Head of caudate nucleus (tissue), 42 donors: ENCODE results near the gene PAN3.
"Not testable (repeated sequence)": the region's sequence is repeated elsewhere in the genome, so short reads cannot be mapped to it uniquely, and the experiment has no call there.

ENCODE experiments used
- DNase-seq, 42 donors: peaks; one replicate each; pipeline versions ENCODE4 v3.0.0 to v3.0.0-alpha.2; 2020 to 2021; ENCODE audit warnings: mixed read lengths in 7 of 42
- intact Hi-C: fragments of 100-400 bp; cut with DNase I; formaldehyde crosslinking; loops from one replicate; pipeline ENCODE4 v1.15.0; 2022

Gene PAN3

DNA sequence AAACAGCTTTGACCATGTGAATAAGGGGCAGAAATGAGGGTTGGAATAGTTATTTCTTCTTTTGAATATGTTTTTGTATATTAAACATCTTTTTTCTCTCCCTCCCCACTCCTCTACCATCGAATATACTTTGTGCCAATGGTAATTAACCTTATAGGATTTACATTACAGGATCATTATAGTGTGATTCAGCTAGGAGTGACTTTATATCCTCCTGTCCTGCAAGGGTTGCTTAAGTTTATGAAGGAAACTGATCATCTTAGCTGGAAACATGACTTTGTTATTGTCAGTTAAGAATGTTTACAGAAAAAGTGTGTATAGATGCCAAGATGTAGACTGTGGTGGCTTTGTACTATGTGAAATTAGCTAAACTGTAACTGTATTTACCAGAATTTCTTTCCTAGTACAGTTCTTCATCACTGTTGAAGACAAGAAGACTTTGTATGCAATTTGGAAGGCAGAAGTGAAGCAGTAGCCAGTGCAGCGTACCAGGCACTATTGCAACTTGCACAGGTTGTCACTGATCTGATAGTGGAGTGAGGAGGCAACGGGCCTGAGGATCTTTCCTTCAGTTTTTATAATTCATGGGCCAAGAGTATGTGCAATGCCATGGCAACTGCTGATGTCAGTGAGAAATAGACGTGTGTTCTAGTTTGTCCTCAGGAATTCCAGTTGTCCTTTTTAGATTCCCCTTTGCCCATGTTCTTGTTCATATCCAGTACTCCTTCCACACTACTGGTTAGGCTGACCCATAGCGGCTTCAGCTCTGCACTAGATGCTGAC is 8.2 kb upstream of the PAN3 start:
- DNase-seq = no peak
- intact Hi-C loops = no loop called here

DNA sequence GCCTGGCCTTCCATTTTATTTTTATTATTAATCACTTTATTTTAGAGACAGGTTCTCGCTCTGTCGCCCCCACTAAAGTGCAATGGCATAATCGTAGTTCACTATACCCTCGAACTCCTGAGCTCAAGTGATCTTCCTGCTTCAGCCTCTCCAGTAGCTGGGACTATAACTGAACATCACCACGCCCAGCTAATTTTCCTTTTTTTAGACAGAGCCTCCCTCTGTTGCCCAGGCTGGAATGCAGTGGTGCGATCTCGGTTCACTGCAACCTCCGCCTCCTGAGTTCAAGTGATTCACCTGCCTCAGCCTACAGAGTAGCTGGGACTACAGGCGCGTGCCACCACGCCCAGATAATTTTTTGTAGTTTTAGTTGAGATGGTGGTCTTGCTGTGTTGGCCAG is 6.7 kb upstream of the PAN3 start:
- no peak for DNase-seq
- intact Hi-C loops = no loop called here

DNA sequence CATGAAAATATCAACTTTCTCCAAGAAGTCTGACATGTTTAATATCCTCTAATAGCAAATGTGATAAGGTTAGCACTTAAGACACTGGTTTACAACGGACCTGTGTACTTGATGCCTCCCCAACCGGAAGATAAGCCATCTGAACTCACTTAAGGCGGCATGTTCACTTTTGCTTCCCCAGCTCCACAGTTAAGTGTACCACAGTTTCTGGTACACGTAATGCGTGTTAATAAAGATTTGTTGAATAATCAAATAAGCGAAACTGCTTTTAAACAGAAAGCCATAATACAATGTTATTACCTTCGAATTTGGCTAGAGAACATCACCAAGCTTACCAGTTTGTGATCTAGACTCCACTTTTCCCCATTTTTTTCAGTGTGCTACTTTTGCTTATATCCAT is 1.4 kb upstream of the PAN3 start:
- DNase-seq = no peak
- intact Hi-C loops = no loop called here

DNA sequence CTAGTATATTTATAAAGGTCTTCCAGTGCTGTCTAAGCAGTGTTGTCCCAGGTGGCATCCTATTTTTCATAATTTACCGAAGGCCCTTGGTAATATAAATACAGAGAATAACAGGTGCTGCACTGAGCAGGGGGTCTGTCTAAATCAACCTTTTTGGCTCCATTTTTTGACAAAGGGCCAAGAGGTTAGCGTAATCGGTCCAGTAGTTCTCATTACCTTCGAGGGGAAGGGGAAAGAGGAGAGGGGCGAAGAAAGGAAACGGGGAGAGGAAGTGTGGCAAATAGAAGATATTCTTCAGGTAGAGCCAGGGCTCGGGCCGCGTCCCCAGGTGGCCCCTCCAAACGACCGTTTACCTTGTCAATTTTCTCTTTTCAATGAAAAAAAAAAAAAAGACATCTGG is 749 bp upstream of the PAN3 start:
- intact Hi-C loops = no loop called here
- DNase-seq = peak in 7 of 42 donors; percentile 4 to 39 (median 11)

DNA sequence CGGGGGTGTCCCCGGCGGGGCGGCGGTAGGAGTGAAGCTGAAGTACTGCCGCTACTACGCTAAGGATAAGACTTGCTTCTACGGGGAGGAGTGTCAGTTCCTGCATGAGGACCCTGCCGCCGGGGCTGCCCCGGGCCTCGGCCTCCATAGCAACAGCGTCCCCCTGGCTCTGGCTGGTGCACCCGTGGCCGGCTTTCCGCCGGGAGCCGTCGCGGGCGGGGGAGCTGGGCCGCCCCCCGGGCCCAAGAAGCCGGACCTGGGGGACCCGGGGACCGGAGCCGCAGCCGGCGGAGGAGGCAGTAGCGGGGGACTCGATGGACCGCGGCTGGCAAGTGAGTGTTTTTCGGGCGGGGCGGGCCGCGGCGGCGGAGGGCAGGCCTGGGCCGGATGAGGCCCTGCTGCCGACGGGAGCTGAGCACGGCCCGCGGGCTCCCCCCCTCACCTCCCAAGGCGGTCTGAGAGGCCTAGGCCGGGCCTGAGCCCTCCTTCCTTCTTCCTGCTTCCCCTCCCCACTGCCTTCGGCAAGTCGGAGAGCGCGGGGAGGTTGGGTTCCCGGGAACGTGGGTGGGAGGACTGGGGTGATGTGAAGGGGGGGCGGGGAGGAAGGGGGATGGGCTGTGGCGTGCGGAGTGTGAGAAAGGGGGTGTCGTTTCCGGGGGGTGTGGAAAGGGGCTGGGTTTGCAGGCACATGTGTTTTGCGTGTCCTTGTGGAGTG is 568 bp downstream of the PAN3 start:
- intact Hi-C loops = no loop called here
- DNase-seq = peak; percentile 46 to 89 (median 76)

DNA sequence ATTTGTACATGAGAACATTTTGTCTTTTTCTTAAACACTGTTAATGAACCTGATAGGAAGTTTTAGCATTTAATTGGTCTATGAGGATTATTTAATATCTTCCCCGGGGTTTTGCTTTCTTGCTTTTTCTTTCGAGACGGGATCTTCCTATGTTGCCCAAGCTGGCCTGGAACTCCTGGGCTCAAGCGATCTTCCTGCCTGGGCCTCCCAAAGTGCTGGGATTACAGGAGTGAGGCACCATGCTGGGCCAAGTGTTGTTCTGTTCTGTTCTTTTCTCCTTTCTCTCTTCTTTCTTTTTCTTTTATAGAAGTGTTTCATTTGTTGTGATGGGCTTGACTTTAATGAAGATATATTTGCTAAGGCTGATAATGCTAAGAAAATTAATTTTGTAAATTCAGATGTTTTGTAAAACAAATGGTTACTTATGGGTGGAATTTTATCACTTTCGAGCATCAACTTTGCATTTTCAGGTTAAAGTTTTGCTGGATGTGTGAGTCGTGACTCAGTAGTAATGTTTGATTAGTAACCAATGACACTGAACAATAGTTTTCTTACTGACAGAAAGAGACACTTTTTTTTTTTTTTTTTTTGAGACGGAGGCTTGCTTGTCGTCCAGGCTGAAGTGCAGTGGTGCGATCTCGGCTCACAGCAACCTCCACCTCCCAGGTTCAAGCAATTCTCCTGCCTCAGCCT is 2.2 kb downstream of the PAN3 start:
- intact Hi-C loops = no loop called here
- peak in 1 of 42 donors; percentile 12 for DNase-seq

DNA sequence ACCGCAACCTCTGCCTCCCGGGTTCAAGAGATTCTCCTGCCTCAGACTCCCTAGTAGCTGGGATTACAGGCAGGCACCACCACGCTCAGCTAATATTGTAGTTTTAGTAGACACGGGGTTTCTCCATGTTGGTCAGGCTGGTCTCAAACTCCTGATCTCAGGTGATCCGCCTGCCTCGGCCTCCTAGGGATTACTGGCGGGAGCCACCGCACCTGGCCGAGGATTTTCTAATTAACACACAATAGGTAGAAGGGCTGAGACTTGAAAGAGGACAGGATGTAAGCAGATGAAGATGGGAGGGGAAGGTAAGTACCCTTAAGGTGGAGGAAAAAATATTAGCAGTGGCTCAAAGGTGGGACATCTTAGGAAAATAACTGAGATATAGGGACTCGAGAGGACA is 3.2 kb downstream of the PAN3 start:
- DNase-seq, intact Hi-C loops: not testable (repeated sequence)

DNA sequence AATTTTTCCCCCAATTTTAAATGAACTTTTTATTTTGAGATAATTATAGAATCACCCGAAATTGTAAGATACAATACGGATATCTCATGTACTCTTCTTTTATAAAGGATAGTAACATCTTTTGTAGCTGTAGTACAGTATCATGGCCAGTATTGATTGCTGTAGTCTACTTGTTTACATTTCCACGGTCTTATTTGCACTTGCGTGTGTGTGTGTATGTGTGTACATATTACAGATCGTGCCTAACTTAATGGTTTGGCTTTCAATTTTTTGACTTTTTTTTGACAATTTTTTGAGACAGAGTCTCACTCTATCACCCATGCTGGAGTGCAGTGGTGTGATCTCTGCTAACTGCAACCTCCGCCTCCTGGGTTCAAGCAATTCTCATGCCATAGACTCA is 6.7 kb downstream of the PAN3 start:
- intact Hi-C loops = no loop called here
- DNase-seq = no peak

DNA sequence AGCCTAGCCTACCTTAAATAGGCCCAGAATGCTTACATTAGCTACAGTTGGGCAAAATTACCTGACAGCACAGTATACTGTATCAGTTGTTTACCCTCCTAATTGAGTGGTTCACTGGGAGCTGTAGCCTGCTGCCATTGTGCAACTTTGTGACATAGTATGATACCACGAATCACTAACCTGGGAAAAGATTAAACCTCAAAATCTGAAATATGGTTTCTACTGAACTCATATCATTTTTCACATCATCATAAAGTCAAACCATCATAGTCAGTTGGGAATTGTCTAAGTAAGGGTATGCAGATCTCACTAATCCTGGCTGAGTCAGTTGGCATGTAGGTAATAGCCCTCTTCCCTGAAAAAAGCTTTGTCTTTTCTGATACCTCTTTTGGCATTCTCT is 9.2 kb downstream of the PAN3 start:
- intact Hi-C loops = no loop called here
- no peak for DNase-seq

DNA sequence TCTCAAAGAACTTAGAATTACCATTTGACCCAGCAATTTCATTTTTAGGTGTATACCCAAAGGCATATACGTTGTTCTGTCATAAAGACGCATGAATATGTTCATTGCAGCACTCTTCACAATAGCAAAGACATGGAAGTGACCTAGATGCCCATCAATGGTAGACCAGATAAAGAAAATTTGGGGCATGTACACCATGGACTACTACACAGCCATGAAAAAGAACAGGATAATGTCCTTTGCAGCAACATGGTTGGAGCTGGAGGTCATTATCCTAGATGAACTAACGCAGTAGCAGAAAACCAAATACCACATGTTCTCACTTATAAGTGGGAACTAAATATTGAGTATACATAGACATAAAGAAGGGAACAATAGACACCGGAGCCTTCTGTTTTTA is 20.7 kb downstream of the PAN3 start:
- intact Hi-C loops = no loop called here
- DNase-seq = no peak

DNA sequence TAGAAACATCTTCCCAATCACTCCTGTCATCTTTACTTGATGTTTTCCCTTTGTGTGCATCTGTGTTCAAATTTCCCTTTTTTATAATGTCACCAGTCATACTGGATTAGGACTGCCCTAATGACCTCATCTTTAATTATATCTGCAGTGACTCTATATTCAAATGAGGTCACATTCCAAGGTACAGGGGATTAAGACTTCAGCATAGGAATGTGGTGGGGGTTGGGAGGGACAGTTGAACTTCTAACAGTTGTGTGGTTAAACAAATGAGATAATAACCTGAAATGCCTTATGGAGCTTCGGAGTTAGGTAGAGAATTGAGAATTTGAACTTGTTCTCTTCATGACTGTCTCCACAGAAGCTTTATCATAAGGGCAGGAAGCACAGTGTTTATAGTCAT is 23.0 kb downstream of the PAN3 start:
- intact Hi-C loops = no loop called here
- no peak for DNase-seq

DNA sequence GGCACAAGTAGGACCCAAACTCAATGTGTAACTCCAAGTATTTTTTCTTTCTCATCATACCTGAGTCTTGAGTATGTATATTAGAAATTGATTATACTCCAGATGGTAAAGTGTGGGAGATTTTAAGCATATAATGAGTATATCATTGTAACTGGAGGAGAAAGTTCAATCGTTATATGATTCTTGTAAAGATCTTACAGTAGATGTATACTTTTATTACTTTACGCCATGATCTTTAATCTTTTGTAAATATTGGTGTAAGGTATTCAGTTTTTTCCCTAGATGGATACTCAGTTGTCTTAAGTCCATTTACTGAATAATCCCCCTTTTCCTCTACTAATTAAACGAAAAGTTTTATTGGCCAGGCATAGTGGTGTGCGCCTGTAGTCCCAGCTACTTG is 25.2 kb downstream of the PAN3 start:
- DNase-seq = no peak
- intact Hi-C loops = no loop called here

DNA sequence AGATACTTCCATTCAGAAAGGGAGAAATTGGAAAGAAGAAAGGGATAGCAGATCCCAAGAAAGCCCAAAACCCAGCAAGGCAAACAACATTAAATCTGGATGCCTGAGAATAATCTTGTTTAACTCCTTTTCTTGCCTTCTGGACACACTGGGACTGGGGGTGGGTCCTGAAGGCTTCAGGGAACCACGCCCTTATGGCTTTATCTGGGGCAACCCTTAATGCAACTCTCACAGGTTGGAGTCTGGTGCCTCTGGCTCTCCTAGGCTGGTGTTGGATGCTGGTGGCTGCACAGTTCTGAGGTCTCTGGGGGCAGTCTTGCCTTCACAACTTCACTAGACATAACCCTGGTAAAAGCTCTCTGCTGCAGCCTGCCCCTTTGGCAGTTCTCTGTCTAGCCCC is 27.9 kb downstream of the PAN3 start:
- no peak for DNase-seq
- intact Hi-C loops = no loop called here

DNA sequence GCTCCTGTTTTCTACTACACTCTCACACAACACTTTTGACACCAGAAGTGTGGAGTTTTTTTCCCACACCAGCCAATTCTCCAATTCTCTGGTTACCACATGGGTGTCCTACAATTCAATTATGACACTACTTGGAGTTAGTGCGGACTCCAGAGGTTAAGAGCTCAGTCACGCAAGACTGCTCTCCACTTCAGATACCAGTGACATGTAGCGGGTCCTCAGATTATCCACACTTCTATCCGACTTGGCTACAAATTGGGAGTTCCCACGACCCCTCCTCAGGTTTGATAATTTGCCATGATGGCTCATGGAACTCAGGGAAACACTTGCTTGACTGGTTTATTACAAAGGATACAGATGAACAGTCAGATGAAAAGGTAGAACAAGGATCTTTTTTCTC is 32.9 kb downstream of the PAN3 start:
- no peak for DNase-seq
- intact Hi-C loops = no loop called here

DNA sequence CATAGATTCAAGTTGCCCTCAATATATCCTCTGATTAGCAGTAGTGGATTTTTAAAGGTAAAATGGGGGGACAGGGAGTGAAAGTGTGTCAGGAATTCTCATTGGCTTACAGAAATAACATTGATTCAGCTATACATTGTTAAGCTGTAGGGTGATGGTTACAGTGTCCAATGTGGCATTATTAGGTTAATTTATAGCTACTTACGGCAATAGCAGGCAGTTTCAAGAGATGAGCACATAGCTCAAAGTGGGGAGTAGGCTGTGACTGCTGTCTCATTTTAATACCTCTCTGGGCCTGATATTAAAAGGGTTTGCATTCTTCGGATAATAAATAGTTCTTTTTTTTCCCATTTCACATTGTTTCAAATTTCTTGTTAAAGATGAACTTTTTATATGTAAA is 34.6 kb downstream of the PAN3 start:
- intact Hi-C loops = no loop called here
- DNase-seq = no peak

DNA sequence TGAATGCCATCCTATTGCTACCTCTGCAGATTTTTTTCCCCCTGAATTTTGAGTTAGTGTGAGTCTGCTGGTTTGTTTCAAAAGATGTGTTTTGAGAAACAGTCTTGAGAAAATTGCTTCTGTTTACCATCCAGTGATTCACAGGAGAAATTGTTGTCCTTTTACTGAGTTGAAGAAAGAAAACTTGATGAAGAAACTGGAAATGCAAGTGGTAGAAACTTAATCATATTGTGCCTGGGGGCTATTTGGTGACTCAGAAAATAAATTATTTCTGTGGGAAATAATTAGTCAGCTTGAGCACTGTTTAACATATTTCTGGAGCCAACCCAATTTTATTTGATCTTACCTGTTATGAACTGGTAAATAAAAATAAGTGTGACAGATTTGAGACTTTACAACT is 35.4 kb downstream of the PAN3 start:
- intact Hi-C loops = no loop called here
- DNase-seq = no peak

DNA sequence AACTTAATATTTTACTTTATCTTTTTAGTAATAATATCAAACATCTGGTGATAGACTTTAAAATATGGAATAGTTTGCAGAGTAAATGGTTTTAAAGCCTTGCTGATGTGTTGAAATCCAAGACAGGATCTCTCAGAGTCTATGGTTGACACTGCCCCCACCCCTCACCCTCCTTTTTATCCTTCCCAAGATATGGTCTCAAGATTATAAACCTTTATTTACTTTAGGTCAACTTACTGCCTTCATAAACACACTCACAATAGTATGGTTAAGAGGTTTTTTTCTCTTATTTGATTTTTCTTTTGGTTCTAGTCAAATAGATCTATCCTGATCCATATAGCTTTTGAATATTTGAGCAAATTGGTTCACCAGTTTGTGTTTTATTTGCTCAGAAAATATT is 39.0 kb downstream of the PAN3 start:
- intact Hi-C loops = no loop called here
- no peak for DNase-seq

DNA sequence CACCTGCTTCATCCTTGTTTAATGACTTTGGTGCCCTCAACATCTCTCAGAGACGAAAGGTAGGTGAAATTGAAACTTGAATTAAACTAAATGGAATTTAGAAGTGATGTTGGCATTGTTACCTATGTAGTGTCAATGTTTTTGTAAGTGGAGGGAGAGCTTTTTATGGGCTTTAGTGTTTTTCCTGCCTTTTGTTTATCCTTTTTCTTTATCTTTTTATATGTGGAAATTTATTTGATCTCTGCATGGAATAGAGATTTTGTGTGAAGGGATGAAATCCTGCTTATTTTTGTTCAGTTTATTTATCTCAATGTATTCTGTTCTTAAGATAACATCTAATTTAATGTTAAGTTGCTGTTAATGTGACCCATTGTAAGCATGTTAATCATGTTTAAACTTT is 39.5 kb downstream of the PAN3 start:
- intact Hi-C loops = no loop called here
- DNase-seq = no peak

DNA sequence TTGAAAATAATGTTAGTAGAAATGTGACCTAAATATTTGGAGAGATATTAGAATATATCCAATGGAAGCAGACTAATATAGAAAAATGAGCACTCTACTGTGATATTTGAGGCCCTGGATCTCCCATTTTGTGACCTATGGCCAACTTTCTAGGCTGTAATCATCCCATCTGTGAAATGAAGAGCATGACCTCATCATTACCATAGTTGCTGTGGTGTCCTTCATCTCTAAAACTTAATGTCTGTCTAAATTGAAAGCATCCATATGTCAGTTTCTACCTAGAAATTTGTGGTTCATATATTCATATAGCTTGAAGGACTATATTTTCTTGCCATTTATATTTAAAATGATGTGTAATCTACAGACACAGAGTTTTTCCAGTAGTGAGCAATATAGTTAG is 41.6 kb downstream of the PAN3 start:
- no peak for DNase-seq
- intact Hi-C loops = no loop called here

DNA sequence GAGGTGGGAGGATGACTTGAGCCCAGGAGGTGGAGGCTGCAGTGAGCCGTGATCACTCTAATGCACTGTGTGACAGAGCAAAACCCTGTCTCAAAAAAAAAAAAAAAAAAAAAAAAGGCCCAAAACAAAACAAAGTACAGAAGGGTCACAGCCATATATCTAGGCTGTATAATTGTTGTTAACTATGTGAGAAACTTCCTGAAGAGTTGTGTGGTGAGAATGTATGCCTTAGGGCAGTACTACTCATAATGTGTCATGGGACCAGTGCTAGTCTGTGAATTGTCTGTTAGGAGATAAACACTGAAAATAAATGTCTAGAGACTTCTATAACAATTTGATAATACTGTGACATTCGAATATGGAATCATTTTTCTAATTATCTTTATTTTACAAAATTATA is 43.1 kb downstream of the PAN3 start:
- intact Hi-C loops = no loop called here
- DNase-seq = no peak

DNA sequence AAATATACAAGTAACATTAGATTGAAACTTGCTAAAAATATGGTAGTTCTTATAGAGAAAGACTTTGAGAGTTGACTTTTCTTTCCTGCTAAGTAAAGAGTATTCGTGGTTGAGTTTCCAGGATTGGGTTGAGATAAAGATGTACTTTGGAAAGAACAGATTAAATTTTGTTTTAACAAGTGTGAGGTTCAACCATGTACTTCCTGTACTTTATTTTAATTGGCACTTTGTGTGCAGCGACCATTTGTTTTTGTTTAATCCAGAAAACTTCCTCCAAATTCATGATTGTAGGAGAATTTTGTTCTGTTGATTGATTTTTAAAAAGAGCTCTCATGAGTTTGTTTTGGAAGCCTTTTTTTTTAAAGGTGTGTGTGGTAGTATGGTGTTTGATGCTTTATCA is 46.9 kb downstream of the PAN3 start:
- DNase-seq = no peak
- intact Hi-C loops = no loop called here
